Measurements from ENCODE around the gene ERICH6B. TPM values are rescaled to one million over a fixed set of nuclear protein-coding genes. Genes with fewer than 3 reads are reported as not detected.

Gene ERICH6B
- total RNA-seq, 4 donors from 2014 or later: not detected

- no peak overlapping the region for H3K27ac ChIP-seq
- H3K27me3 ChIP-seq: no peaks in the 10 kb centered on the region
- H3K9me3 ChIP-seq: no peaks in the 10 kb centered on the region
- intact Hi-C loops (cut with DNase I; ENCODE audit: low total_unique reads): no loop called here
- H3K4me3 ChIP-seq: no peak overlapping the region
- no peak for TF ChIP-seq POLR2A (IDR thresholded peaks at IDR 0.05)
- TF ChIP-seq, protein P1, sequence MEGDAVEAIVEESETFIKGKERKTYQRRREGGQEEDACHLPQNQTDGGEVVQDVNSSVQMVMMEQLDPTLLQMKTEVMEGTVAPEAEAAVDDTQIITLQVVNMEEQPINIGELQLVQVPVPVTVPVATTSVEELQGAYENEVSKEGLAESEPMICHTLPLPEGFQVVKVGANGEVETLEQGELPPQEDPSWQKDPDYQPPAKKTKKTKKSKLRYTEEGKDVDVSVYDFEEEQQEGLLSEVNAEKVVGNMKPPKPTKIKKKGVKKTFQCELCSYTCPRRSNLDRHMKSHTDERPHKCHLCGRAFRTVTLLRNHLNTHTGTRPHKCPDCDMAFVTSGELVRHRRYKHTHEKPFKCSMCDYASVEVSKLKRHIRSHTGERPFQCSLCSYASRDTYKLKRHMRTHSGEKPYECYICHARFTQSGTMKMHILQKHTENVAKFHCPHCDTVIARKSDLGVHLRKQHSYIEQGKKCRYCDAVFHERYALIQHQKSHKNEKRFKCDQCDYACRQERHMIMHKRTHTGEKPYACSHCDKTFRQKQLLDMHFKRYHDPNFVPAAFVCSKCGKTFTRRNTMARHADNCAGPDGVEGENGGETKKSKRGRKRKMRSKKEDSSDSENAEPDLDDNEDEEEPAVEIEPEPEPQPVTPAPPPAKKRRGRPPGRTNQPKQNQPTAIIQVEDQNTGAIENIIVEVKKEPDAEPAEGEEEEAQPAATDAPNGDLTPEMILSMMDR (IDR thresholded peaks at IDR 0.05): no peak
- H3K36me3 ChIP-seq: no peaks in the 10 kb centered on the region
- no peaks in the 10 kb centered on the region for H3K4me1 ChIP-seq
- no peak for DNase-seq
Observed at GRCh38 chr13:45596800-45597475, 18.6 kb downstream of the ERICH6B start.

- Histone ChIP-seq H3K27me3 (no peaks in the 10 kb centered on the region), H3K27ac (no peak overlapping the region)
- TF ChIP-seq, protein P1 (IDR thresholded peaks at IDR 0.05): no peak
- no peak for TF ChIP-seq POLR2A (IDR thresholded peaks at IDR 0.05)
Observed at GRCh38 chr13:45595965-45596364, 19.6 kb downstream of the ERICH6B start.

DNA sequence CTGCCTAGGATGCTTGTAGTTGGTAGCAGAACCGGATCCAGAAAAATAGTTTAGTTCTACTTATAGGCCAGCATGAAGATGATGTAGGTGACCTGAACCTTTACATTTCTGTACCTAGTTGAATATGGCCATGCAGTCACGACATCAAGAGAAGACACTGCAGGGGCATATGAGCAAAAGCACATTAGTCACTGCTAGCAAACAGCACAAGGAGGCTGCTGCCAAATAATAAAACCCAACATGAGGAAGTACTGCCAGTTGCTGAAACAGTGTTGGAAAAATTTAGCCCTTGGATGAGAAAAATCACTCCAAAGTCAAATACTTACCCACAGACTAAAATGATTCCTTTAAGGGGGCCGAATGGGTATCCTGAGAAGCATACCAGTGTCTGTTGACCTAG, 20.8 kb downstream of the ERICH6B start:
- no peak for TF ChIP-seq POLR2A (IDR thresholded peaks at IDR 0.05)
- TF ChIP-seq, protein P1 (IDR thresholded peaks at IDR 0.05): no peak
- no peak for DNase-seq
- Histone ChIP-seq H3K9me3 (no peaks in the 10 kb centered on the region), H3K27ac (no peak overlapping the region), H3K4me1 (no peaks in the 10 kb centered on the region), H3K4me3 (no peak overlapping the region), H3K27me3 (no peaks in the 10 kb centered on the region), H3K36me3 (no peaks in the 10 kb centered on the region)
- intact Hi-C loops (cut with DNase I; ENCODE audit: low total_unique reads): no loop called here

More at GRCh38 chr13:45595965-45596364, 19.6 kb downstream of the ERICH6B start:
- no peak for DNase-seq
- Histone ChIP-seq H3K36me3 (no peaks in the 10 kb centered on the region), H3K4me1 (no peaks in the 10 kb centered on the region), H3K4me3 (no peak overlapping the region), H3K9me3 (no peaks in the 10 kb centered on the region)
- intact Hi-C loops (cut with DNase I; ENCODE audit: low total_unique reads): no loop called here

- intact Hi-C loops (cut with DNase I; ENCODE audit: low total_unique reads): no loop called here
- H3K27me3 ChIP-seq: no peaks in the 10 kb centered on the region
- no peaks in the 10 kb centered on the region for H3K9me3 ChIP-seq
- H3K4me3 ChIP-seq: no peak overlapping the region
- H3K36me3 ChIP-seq: no peaks in the 10 kb centered on the region
- DNase-seq: no peak
- no peak overlapping the region for H3K27ac ChIP-seq
- H3K4me1 ChIP-seq: no peaks in the 10 kb centered on the region
- TF ChIP-seq, protein P1 (IDR thresholded peaks at IDR 0.05): no peak
- no peak for TF ChIP-seq POLR2A (IDR thresholded peaks at IDR 0.05)
Observed at GRCh38 chr13:45594227-45594626, 21.3 kb downstream of the ERICH6B start.

DNA sequence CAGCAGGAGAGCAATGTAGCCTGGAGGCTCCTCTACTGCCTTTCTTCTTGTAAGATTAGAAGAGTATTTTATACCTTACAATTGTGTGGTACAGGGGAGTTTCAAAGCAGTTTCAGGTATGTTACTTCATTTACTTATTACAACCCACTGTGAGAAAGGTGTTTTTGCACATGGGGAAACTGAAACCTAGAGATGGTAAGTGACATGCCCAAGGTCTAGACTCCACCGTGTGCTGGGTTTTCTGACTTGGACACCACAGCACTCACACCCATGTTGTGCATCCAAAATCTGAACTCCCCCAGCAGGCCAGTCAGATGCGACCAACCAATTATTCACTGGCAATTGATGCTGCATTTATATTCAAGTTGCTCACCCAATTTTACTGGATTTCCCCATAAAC, 22.8 kb downstream of the ERICH6B start:
- Histone ChIP-seq H3K36me3 (no peaks in the 10 kb centered on the region), H3K9me3 (no peaks in the 10 kb centered on the region), H3K27ac (no peak overlapping the region), H3K4me1 (no peaks in the 10 kb centered on the region), H3K4me3 (no peak overlapping the region), H3K27me3 (no peaks in the 10 kb centered on the region)
- DNase-seq: no peak
- intact Hi-C loops (cut with DNase I; ENCODE audit: low total_unique reads): no loop called here
- no peak for TF ChIP-seq POLR2A (IDR thresholded peaks at IDR 0.05)
- TF ChIP-seq, protein P1 (IDR thresholded peaks at IDR 0.05): no peak

Data from uterus (tissue), 4 donors.